ENCODE measurements around the gene RFTN1. TPM values are rescaled to one million over a fixed set of nuclear protein-coding genes. Genes with fewer than 3 reads are reported as not detected.

Gene RFTN1
- total RNA-seq, 1 donor from 2014 or later, result 84.1 TPM

GRCh38 chr3:16400106-16400931 lies 113.2 kb downstream of the RFTN1 start:
- TF ChIP-seq CTCF (IDR thresholded peaks at IDR 0.05), result no peak
- Mint-ChIP-seq H3K36me3 (ENCODE audit: unreplicated experiment) (peaks cover 34% of the 10 kb centered on the region), H3K4me3 (ENCODE audit: unreplicated experiment) (peak overlapping the region; percentile 42), H3K4me1 (ENCODE audit: unreplicated experiment) (peaks cover 49% of the 10 kb centered on the region), H3K9me3 (ENCODE audit: unreplicated experiment) (peaks cover 4% of the 10 kb centered on the region), H3K27me3 (ENCODE audit: unreplicated experiment) (no peaks in the 10 kb centered on the region), H3K27ac (ENCODE audit: unreplicated experiment) (peak overlapping the region; percentile 80)
- DNase-seq (ENCODE audit: extremely low spot score, unreplicated experiment), result no peak

DNA sequence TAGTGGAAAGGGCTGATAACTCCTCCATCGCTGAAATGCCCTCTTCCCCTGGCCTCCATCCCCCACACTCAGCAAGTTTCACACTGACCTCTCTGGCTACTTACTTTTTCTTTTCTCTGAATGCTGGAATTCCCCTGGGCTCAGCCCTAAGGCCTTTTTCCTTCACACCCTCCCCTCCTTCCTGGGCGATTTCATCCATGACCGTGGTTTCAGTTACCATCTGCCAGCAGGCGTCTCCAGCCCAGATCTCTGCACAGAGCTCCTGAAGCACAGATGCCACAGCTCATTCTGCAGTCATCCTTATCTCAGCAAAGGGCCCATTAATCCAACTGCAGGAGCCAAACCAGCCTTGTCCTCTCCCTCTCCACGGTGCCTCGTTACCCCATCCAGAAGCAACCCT lies 114.0 kb downstream of the RFTN1 start:
- no peaks in the 10 kb centered on the region for H3K27me3 Mint-ChIP-seq (ENCODE audit: unreplicated experiment)
- peaks cover 1% of the 10 kb centered on the region for H3K9me3 Mint-ChIP-seq (ENCODE audit: unreplicated experiment)
- H3K36me3 Mint-ChIP-seq (ENCODE audit: unreplicated experiment), result peaks cover 28% of the 10 kb centered on the region
- H3K4me1 Mint-ChIP-seq (ENCODE audit: unreplicated experiment), result peaks cover 50% of the 10 kb centered on the region
- peak; percentile 41 for TF ChIP-seq CTCF (IDR thresholded peaks at IDR 0.05)
- peak overlapping the region; percentile 80 for H3K27ac Mint-ChIP-seq (ENCODE audit: unreplicated experiment)
- DNase-seq (ENCODE audit: extremely low spot score, unreplicated experiment), result no peak
- H3K4me3 Mint-ChIP-seq (ENCODE audit: unreplicated experiment), result no peak overlapping the region

DNA sequence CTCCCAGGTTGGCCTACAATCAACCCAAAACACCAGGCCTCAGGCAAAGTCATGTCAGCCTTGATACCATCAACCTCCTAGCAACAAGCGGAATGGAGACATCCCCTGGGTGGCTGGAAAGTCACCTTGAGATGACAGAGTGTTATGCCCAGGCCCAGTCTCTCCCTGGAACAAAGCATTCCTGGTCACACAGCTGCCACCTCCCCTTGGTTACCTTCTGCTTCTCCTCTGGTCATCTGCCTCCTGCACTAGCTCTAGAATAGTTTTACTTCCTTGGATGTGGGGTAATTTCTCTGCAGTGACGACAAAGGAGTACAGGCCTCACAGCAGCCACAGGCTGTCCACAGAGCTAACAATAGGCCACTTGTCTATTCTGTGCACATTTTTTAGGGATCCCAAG lies 114.9 kb downstream of the RFTN1 start:
- TF ChIP-seq CTCF (IDR thresholded peaks at IDR 0.05), result no peak
- Mint-ChIP-seq H3K27ac (ENCODE audit: unreplicated experiment) (peak overlapping the region; percentile 80), H3K27me3 (ENCODE audit: unreplicated experiment) (no peaks in the 10 kb centered on the region), H3K4me1 (ENCODE audit: unreplicated experiment) (peaks cover 53% of the 10 kb centered on the region), H3K9me3 (ENCODE audit: unreplicated experiment) (no peaks in the 10 kb centered on the region), H3K36me3 (ENCODE audit: unreplicated experiment) (peaks cover 27% of the 10 kb centered on the region), H3K4me3 (ENCODE audit: unreplicated experiment) (no peak overlapping the region)
- no peak for DNase-seq (ENCODE audit: extremely low spot score, unreplicated experiment)

GRCh38 chr3:16396202-16396601 lies 117.3 kb downstream of the RFTN1 start:
- H3K9me3 Mint-ChIP-seq (ENCODE audit: unreplicated experiment), result no peaks in the 10 kb centered on the region
- DNase-seq (ENCODE audit: extremely low spot score, unreplicated experiment), result no peak
- H3K4me1 Mint-ChIP-seq (ENCODE audit: unreplicated experiment), result peaks cover 48% of the 10 kb centered on the region
- no peak for TF ChIP-seq CTCF (IDR thresholded peaks at IDR 0.05)
- H3K4me3 Mint-ChIP-seq (ENCODE audit: unreplicated experiment), result no peak overlapping the region
- no peak overlapping the region for H3K27ac Mint-ChIP-seq (ENCODE audit: unreplicated experiment)
- peaks cover 15% of the 10 kb centered on the region for H3K36me3 Mint-ChIP-seq (ENCODE audit: unreplicated experiment)
- no peaks in the 10 kb centered on the region for H3K27me3 Mint-ChIP-seq (ENCODE audit: unreplicated experiment)

DNA sequence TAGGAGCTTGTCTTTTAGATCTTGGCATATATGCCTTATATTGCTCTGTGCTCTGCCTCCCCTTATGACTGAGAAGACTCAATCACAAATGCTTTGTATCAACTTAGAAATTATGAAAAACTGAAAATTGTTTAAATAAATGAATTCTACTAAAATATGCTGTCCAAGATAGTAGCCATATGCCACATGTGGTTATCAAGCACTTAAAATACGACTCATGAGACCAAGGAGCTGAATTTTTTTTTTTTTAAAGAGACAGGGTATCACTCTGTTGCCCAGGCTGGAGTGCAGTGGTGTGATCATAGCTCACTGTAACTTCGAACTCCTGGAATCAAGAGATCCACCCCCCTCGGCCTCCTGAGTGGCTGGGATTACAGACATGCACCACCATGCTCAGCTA lies 118.3 kb downstream of the RFTN1 start:
- DNase-seq (ENCODE audit: extremely low spot score, unreplicated experiment), result no peak
- Mint-ChIP-seq H3K36me3 (ENCODE audit: unreplicated experiment) (peaks cover 15% of the 10 kb centered on the region), H3K4me1 (ENCODE audit: unreplicated experiment) (peaks cover 48% of the 10 kb centered on the region), H3K27ac (ENCODE audit: unreplicated experiment) (peak overlapping the region; percentile 38), H3K9me3 (ENCODE audit: unreplicated experiment) (no peaks in the 10 kb centered on the region), H3K27me3 (ENCODE audit: unreplicated experiment) (no peaks in the 10 kb centered on the region), H3K4me3 (ENCODE audit: unreplicated experiment) (no peak overlapping the region)
- no peak for TF ChIP-seq CTCF (IDR thresholded peaks at IDR 0.05)

Data from osteocyte (in vitro differentiated cells).